ENCODE data around the gene DHRSX. TPM values are rescaled to one million over a fixed set of nuclear protein-coding genes. Genes with fewer than 3 reads are reported as not detected.
A peak's percentile ranks its signal among the peaks of the same experiment; 100 is the strongest.
"Not testable (repeated sequence)": the region's sequence is repeated elsewhere in the genome, so short reads cannot be mapped to it uniquely, and the experiment has no call there.

Gene DHRSX
- total RNA-seq, 1 donor from 2014 or later = 42.2 TPM

GRCh38 chrX:2539586-2539985 lies 38.8 kb upstream of the DHRSX start:
- Mint-ChIP-seq H3K4me1 (ENCODE audit: unreplicated experiment) (peaks cover 7% of the 10 kb centered on the region), H3K4me3 (ENCODE audit: unreplicated experiment) (no peak overlapping the region), H3K9me3 (ENCODE audit: unreplicated experiment) (no peaks in the 10 kb centered on the region), H3K27me3 (ENCODE audit: unreplicated experiment) (peaks cover 41% of the 10 kb centered on the region), H3K36me3 (ENCODE audit: unreplicated experiment) (no peaks in the 10 kb centered on the region), H3K27ac (ENCODE audit: unreplicated experiment) (no peak overlapping the region)
- no peak for TF ChIP-seq CTCF (IDR thresholded peaks at IDR 0.05)
- no peak for DNase-seq (ENCODE audit: extremely low spot score, unreplicated experiment)

GRCh38 chrX:2538031-2538757 lies 37.4 kb upstream of the DHRSX start:
- H3K27ac Mint-ChIP-seq (ENCODE audit: unreplicated experiment) = peak overlapping the region; percentile 16
- peaks cover 34% of the 10 kb centered on the region for H3K27me3 Mint-ChIP-seq (ENCODE audit: unreplicated experiment)
- DNase-seq (ENCODE audit: extremely low spot score, unreplicated experiment) = no peak
- H3K4me1 Mint-ChIP-seq (ENCODE audit: unreplicated experiment) = peaks cover 11% of the 10 kb centered on the region
- peak overlapping the region; percentile 0 for H3K4me3 Mint-ChIP-seq (ENCODE audit: unreplicated experiment)
- TF ChIP-seq CTCF (IDR thresholded peaks at IDR 0.05) = no peak
- H3K9me3 Mint-ChIP-seq (ENCODE audit: unreplicated experiment) = no peaks in the 10 kb centered on the region
- no peaks in the 10 kb centered on the region for H3K36me3 Mint-ChIP-seq (ENCODE audit: unreplicated experiment)

GRCh38 chrX:2536974-2537373 lies 36.2 kb upstream of the DHRSX start:
- TF ChIP-seq CTCF (IDR thresholded peaks at IDR 0.05) = no peak
- peaks cover 34% of the 10 kb centered on the region for H3K27me3 Mint-ChIP-seq (ENCODE audit: unreplicated experiment)
- H3K9me3 Mint-ChIP-seq (ENCODE audit: unreplicated experiment) = no peaks in the 10 kb centered on the region
- no peak for DNase-seq (ENCODE audit: extremely low spot score, unreplicated experiment)
- no peaks in the 10 kb centered on the region for H3K36me3 Mint-ChIP-seq (ENCODE audit: unreplicated experiment)
- H3K4me3 Mint-ChIP-seq (ENCODE audit: unreplicated experiment) = no peak overlapping the region
- no peak overlapping the region for H3K27ac Mint-ChIP-seq (ENCODE audit: unreplicated experiment)
- peaks cover 11% of the 10 kb centered on the region for H3K4me1 Mint-ChIP-seq (ENCODE audit: unreplicated experiment)

GRCh38 chrX:2536141-2536540 lies 35.4 kb upstream of the DHRSX start:
- TF ChIP-seq CTCF (IDR thresholded peaks at IDR 0.05) = no peak
- DNase-seq (ENCODE audit: extremely low spot score, unreplicated experiment) = no peak
- Mint-ChIP-seq H3K27me3 (ENCODE audit: unreplicated experiment) (peaks cover 34% of the 10 kb centered on the region), H3K36me3 (ENCODE audit: unreplicated experiment) (no peaks in the 10 kb centered on the region), H3K27ac (ENCODE audit: unreplicated experiment) (no peak overlapping the region), H3K4me3 (ENCODE audit: unreplicated experiment) (no peak overlapping the region), H3K4me1 (ENCODE audit: unreplicated experiment) (peaks cover 11% of the 10 kb centered on the region), H3K9me3 (ENCODE audit: unreplicated experiment) (no peaks in the 10 kb centered on the region)

GRCh38 chrX:2534261-2535021 lies 33.7 kb upstream of the DHRSX start:
- H3K27me3 Mint-ChIP-seq (ENCODE audit: unreplicated experiment) = peaks cover 32% of the 10 kb centered on the region
- not testable (repeated sequence) for H3K36me3 Mint-ChIP-seq (ENCODE audit: unreplicated experiment); H3K9me3 Mint-ChIP-seq (ENCODE audit: unreplicated experiment); H3K27ac Mint-ChIP-seq (ENCODE audit: unreplicated experiment); H3K4me3 Mint-ChIP-seq (ENCODE audit: unreplicated experiment); DNase-seq (ENCODE audit: extremely low spot score, unreplicated experiment)
- peaks cover 11% of the 10 kb centered on the region for H3K4me1 Mint-ChIP-seq (ENCODE audit: unreplicated experiment)

All from osteocyte (in vitro differentiated cells).